T-helper 2 cell (primary cell): ENCODE measurements around the gene RACGAP1.

Source experiments
- DNase-seq, 5 experiments: peaks; one replicate each; pipeline versions ENCODE4 v3.0.0 to v3.0.0-alpha.2; 2012 to 2022

The RACGAP1 gene

GRCh38 chr12:49985981-49986380 lies 39.3 kb downstream of the RACGAP1 start:
- no peak for DNase-seq

GRCh38 chr12:49984476-49985359 lies 40.6 kb downstream of the RACGAP1 start:
- no peak for DNase-seq

- DNase-seq = no peak
Measured at GRCh38 chr12:49983892-49984291, 41.4 kb downstream of the RACGAP1 start.

- no peak for DNase-seq
Measured at GRCh38 chr12:49982246-49983087, 42.8 kb downstream of the RACGAP1 start.

- DNase-seq = no peak
Measured at GRCh38 chr12:49980501-49981349, 44.6 kb downstream of the RACGAP1 start.

GRCh38 chr12:49979791-49980190 lies 45.5 kb downstream of the RACGAP1 start:
- DNase-seq = peak in 1 of 5 experiments; percentile 19

- DNase-seq = no peak
Measured at GRCh38 chr12:49979016-49979586, 46.2 kb downstream of the RACGAP1 start.

GRCh38 chr12:49978125-49978524 lies 47.2 kb downstream of the RACGAP1 start:
- DNase-seq = no peak

GRCh38 chr12:49976557-49976956 lies 48.7 kb downstream of the RACGAP1 start:
- no peak for DNase-seq

- DNase-seq = no peak
Measured at GRCh38 chr12:49975318-49975761, 50.0 kb downstream of the RACGAP1 start.

GRCh38 chr12:49974677-49975317 lies 50.5 kb downstream of the RACGAP1 start:
- DNase-seq = no peak

- no peak for DNase-seq
Measured at GRCh38 chr12:49974231-49974675, 51.0 kb downstream of the RACGAP1 start.

- DNase-seq = no peak
Measured at GRCh38 chr12:49973361-49973830, 51.9 kb downstream of the RACGAP1 start.

GRCh38 chr12:49972641-49973360 lies 52.5 kb downstream of the RACGAP1 start, which contains the start of gene AQP6:
AQP6 (plus strand) TSS chr12:49972947; CDS start chr12:49973174, 227 bp downstream.
- no peak for DNase-seq

- DNase-seq = no peak
Measured at GRCh38 chr12:49972129-49972528, 53.2 kb downstream of the RACGAP1 start.

GRCh38 chr12:49971141-49971540 lies 54.2 kb downstream of the RACGAP1 start:
- DNase-seq = no peak

- DNase-seq = no peak
Measured at GRCh38 chr12:49970658-49971057, 54.6 kb downstream of the RACGAP1 start.

GRCh38 chr12:49969651-49970429 lies 55.5 kb downstream of the RACGAP1 start:
- DNase-seq = no peak

GRCh38 chr12:49969027-49969426 lies 56.3 kb downstream of the RACGAP1 start:
- no peak for DNase-seq

- no peak for DNase-seq
Measured at GRCh38 chr12:49968471-49968870, 56.8 kb downstream of the RACGAP1 start.
